GM18861 (cell line): Measurements from ENCODE around the gene ATF6.
"Not testable (repeated sequence)": the region's sequence is repeated elsewhere in the genome, so short reads cannot be mapped to it uniquely, and the experiment has no call there.

Experiments
- ATAC-seq: cut with Tn5 transposase; IDR thresholded peaks from one replicate; pipeline ENCODE4 v1.9.1; 2021; ENCODE audit not compliant: unreplicated experiment

ATF6 gene

DNA sequence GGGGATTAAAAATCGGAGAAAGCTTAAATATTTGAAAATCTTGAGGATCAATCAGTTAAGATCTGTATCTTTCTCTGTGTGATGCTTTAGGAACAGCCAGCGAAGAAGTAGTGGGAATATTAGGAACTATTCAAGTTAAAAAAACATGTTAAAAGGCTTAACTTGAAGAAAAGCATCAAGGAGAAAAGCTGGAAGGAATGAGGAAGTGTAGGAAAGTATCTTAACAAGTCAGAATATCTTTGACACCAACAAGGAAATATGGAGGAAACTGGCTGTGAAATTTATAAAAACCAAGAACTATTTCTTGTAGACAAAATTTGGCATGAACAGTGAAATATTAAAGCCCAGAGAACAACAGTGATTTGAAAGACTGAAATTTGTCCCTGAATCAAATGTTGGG is 60.4 kb downstream of the ATF6 start:
- ATAC-seq = no peak

DNA sequence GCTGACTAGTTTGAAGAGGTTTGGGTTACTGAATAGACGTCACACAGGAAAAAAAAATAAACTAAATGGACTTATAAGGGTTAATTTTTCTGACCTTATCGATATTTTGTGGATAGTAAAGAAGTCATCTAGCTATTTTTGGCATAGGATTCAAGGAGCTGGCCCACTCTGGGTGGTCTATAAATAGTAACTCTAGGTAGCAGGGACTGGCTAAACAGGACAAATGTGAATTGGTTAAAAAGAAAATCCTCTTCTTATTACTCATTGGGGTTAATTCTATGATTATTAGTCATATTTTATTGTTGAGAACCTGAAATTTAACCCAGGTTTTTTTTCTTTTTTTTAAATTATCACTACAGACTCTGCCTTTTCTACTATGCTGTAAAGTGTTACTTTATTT is 61.7 kb downstream of the ATF6 start:
- ATAC-seq = no peak

DNA sequence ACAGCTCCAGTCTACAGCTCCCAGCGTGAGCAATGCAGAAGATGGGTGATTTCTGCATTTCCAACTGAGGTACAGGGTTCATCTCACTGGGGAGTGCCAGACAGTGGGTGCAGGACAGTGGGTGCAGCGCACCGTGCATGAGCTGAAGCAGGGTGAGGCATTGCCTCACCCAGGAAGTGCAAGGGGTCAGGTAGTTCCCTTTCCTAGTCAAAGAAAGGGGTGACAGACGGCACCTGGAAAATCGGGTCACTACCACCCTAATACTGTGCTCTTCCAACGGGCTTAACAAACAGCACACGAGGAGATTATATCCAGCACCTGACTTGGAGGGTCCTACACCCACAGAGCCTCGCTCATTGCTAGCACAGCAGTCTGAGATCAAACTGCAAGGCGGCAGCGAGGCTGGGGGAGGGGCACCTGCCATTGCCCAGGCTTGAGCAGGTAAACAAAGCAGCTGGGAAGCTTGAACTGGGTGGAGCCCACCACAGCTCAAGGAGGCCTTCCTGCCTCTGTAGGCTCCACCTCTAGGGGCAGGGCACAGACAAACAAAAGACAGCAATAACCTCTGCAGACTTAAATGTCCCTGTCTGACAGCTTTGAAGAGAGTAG is 66.3 kb downstream of the ATF6 start:
- not testable (repeated sequence) for ATAC-seq

DNA sequence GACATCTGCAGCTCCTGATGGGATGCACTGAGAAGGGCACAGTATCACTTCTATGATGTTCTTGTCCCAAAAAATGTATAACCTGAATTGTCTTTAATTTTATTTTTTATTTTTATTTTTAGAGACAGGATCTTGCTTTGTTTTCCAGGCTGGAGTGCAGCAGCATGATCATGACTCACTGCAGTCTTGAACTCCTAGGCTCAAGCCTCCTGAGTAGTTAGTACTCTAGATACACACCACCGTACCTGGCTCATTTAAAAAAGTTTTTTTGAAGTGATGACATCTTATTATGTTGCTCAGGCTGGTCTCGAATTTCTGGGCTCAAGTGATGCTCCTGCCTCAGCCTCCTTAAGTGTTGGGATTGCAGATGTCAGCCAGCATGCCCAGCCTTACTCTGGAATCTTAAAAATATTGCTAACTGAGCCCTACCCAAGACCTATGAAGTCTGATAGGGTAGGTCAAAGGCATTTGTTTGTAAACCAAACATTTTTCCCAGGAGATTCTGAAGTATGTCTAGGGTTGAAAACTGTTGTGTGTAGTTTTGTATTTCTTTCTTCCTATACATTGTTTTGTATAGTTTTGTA is 68.9 kb downstream of the ATF6 start:
- no peak for ATAC-seq

DNA sequence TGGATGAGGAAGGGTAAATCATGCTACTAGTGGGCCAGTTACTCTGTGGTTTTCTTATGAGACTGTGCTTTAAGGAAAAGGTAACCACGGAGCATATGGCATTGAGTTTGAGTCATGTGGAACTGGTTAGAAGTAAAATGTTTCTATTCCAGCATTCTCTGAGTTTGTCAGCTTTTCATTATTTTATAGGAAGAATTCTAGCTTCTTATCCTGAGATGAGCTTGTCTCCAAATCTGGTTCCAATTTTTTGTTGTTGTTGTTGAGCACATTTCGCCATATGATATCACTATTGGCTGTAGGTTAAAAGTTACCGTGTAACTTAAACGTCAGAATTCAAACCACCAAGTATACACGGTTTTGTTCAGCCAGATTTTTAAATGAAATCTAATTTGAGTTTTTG is 69.9 kb downstream of the ATF6 start:
- ATAC-seq = no peak

DNA sequence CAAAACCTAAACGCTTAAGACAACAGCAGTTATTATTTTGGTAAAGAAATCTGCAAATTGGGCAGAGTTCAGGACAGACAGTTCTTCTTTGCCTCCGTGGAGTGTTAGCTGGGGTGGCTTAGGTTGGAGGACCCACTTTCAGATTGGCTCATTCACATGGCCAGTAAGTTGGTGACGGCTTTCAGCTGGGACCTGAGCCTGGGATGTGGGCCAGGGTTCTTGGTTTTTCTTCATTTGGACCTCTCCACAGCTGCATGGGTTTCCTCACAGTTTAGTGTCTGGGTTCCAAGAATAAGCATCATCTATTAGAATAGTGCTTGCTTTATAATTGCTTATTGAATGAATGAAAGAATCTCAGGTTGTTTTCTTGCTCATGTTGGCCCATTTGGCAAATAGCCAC is 72.2 kb downstream of the ATF6 start:
- no peak for ATAC-seq

DNA sequence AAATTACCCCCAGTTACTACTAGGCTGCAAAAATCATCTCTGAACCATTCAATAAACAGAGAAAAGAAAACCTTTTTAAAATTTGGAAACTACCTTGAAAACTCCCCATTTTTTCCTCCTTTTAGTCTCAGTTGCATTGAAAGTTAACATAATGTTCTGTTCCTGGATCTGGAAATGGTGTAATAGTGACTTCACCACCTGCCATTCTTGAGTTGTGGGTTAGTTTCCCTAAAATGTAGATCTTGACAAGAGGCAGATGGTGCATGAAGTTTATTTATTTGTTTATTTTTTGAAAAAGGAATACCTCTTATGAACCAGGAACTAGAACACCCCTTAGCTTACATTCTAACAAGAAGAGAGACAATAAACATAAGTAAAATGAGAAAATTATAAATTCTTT is 72.8 kb downstream of the ATF6 start:
- ATAC-seq = no peak

DNA sequence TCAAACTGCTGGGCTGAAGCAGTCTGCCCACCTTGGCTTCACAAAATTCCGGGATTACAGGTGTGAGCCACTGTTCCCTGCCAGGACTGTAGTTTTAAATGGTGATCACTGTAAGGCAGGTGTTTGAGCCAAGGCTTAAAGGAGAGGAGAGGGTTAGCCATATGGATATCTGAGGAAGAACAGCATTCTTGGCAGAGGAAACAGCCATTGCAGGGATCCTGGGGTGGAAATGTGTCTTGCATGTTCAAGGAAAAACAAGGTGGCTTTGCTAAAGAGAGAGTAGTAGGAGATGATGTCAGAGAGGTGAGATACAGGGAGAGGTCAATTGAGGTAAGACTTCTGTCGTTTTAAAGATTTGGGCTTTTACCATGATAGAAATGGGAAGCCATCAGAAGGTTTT is 73.5 kb downstream of the ATF6 start:
- ATAC-seq = no peak

DNA sequence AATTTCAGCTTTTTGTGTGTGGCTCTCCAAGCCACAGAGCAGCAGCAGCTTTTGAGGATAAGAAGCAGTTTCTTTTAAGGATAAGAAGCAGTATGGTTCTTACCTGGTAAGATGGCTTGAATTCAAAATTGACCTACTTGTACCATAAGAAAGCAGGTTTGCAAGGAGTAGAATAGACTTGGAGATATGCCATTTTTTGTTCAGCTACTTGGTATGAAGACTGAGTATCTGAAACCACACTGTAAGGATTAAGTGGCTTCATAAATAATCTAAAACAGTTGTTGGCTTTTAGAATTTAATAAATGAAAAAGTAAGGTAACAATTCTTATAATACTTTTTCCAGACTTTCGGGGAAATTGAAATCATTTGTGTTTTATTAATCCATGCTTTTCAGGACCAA is 74.2 kb downstream of the ATF6 start:
- no peak for ATAC-seq

DNA sequence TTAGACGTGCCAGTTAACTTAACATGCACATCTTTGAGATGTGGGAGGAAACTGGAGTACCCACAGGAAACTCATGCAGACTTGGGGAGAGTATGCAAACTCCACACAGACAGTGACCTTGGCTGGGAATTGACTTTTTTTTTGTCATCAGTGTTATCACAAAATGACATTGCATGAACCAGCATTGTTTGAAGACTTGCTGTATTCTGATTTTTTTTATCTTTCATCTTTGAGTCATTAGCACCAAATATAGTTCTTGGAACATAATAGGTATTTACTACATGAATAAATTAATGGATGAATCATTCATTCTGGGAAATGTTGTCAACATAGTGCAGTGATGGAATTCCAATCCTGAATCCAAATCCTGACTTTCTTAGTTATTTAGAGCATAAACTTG is 77.0 kb downstream of the ATF6 start:
- no peak for ATAC-seq

DNA sequence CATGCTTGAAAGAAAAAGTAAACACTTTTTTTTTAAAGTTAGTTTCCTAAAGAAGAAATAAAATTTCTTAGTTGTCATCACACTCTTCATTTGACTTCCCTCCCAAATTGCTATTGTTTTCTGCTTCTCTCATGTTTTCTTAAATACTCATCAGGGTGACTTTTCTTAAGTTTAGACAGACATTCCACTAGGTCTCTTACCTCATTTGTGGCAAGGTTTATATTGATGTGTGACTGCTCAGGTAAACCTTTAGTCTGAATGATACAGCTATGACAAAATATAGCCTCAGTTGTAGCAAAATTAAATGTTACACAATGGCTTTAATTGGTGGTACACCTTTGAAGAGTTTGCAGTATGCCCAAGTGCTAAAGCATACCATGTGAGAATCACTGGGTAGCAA is 78.6 kb downstream of the ATF6 start:
- ATAC-seq = no peak

DNA sequence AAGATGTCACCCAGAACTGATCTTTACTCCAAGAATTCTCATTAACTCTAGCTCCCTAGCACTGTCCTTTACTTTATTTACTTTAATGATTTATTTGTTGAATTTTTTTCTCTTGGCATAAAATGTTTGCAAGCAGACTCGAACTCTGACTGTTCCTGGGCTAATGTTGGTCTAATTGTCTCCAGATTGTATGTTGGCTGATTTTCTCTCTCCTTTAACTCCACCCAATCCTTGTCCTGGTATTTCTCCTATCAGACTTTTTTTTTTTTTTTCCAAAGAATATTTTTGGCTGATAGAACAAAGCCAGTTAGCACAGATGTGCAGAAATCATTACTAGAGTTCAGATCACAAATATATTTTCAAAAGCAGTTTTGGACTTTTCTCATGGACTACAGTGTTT is 82.6 kb downstream of the ATF6 start:
- ATAC-seq = no peak

DNA sequence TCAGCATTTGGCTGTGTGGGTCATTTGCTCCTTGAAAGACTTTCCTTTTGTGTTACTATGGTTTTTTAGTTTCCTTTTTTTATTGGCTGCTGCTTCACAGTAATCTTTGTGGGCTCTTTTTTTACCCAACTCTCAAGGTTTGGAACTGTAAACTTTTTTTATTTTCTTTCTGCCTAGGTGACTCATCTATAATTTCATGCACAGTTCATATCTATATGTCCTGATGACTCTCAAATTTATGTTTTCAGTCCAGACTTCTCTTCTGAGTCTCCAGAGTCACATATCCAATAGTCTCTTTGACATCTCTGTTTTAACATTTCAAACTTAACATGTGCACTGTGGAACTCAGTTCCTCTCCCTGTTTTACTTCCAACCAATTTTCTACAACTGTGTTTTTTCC is 83.4 kb downstream of the ATF6 start:
- no peak for ATAC-seq

DNA sequence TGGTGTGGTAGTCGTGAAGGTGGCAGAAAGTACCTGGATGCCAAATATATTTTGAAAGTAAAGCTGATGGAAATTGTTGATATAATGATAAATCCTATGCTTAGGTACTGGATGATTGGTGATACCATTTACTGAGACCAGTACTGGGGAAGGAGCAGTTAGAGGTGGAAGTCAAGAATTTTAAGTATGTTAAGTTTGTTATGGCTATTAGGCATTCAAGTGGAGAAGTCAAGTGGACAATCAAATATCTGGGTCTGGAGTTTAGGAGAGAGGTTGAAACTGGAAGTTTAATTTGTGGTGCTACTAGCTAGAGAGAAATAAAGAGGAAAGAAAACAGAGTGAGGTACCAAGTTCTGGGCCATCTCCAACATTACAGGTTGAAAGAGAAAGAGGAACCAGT is 89.1 kb downstream of the ATF6 start:
- ATAC-seq = no peak

DNA sequence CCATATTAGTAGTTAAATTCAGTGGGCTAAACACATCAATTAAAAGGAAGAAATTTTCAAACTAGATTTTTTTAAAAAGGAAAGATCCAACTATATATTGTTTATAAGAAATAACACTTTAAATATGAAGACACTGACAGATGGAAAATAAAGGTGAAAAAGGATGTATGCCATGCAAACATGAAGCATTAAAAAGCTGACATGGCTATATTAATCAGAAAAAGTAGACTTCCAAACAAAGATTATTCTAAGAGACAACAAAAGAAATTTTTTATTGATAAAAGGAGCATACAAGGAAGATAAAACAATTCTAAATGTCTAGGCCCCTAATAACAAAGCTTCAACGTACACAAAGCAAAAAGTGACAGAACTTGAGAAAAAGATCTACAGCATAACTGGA is 92.2 kb downstream of the ATF6 start:
- ATAC-seq = no peak

DNA sequence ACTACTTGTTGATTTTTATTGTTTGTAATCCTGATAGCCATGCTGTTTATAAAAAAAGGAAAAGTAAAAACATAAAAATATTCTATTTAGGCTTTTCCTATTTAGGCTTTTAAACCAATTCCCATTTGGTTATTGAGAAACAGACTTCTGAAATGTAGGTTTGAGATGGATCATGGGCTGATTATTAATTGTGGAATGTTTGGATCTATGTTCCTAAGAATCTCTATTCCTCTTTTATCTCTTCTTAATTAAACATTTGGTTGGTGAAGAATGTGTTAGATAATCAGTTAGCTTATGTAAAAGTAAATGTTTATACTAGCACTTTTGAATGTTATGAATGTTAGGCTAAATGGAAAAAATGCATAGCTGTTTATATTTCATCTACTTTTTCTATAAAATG is 97.4 kb downstream of the ATF6 start:
- ATAC-seq = no peak

DNA sequence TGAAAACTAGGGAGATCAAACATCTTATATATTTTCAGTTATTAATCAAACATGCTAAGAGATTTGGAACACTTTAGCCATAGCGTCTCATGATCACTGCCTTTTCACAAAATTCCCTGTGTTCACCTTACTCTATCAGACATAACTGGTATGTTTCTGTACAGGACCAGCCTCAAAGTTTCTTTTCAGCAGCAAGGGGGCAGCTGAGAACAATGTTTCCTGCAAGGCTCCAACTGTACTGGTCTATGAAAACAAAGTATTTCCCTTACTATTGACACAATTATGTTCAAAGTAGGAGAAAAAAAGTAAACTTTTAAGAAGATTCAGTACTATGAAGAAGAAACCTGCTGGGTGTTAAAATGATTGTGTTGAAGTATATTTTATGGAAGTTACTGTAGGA is 98.5 kb downstream of the ATF6 start:
- ATAC-seq = no peak

DNA sequence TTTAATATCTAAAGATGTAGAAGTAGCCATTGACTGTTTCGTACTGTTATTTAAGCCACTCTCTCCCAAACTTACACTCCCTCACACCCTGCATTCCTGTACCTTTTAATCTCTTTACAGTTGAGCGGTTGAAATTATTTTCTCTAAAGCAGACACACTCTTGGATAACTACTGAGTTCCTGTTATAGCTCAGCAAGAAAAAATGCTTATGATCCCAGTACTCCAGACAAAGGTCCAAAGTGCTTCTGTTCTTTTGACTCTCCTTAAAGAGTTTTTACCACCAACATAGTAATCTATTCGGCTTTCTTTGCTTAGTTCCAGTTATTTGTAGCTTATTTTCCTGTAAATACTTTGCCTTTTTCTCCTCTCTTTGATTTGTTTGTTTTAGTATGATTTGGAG is 100.1 kb downstream of the ATF6 start:
- ATAC-seq = no peak

DNA sequence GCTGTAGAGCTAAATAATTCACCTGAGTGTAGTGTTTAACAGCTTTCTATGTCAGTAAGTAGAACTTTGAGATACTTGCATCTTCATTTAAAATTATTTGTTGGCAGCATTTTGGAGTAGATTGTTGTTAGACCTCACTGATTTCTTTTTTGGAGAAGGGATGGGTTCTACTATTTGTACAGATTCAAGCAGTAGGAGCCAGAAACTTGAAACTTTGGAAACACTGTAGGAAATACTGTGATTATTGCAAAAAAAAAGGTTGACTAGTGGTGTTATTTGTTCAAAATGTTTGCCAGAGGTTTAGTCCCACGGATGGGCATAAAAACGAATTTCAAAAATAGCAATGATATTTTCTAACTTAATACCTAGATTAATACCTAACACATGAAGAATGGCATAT is 102.7 kb downstream of the ATF6 start:
- ATAC-seq = no peak

DNA sequence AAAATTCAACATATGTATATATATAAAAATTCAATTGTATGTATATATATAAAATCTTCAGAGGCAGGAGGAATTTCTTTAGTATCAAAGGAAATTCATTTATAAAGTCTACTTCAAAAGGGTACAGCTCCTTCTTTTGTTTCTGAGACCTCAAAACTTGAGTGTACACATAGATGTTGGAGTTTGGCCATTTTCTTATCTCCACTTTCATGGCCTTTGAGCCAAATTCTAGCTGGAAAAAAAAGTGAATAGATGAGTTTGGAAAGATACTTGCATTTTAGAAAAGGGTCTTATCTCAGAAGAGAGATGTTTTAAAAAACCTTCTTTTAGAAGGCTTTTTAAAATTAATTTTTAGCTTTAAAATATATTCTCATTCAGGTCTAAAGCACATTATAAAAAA is 103.2 kb downstream of the ATF6 start:
- no peak for ATAC-seq

DNA sequence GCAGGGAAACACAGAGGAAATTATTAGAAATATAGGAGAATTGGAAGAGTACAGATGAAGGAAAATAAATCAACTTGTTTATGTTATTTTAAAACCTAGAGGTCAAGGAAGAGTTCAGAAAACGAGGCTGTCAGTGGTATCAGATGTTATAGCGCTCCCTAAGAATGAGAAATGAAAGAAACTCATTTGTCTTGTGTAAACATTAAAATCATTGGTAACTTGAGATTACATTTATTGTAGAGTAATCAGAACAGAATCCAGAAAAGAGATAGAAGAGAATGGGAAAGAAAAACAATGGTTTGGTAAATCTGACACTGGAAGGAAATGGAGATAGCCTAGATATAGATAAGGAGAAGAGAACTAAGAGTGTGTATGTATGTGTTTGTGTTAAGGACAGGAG is 106.4 kb downstream of the ATF6 start:
- no peak for ATAC-seq

DNA sequence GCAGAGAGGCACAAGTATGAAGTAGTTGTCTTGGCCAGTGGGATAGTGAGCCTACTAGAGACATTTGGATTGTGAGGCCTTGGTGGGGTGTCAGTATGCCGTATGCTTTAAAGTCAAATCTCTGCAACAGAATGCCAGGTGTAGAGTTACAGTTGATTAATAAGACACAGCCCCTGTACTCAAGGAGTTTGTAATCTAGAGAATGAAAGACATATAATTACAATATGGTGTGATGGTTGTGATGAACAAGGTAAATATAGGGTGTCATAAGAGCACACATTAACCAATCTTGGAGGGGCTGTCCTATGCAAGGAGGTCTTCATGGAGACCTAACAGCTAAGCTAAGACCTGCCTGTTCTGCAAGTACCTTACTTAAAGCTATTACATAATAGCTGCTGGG is 113.1 kb downstream of the ATF6 start:
- no peak for ATAC-seq

DNA sequence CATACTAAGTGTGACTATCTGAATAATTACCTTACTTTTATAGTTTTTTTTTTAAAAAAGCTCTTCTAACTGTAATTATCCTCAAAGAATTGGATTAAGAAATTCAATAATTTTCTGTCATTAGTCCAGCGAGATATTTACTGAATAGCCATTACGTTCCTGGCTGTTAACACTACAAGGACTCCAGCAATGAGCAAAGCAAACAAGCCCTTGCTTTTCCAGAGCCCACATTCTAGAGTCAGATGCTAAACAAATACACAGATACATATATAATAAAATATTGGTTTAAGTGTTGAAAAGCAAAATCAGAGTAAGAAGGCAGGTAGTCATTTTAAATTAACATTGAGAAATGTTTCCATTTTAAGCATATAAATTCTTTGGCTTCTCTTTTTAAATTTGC is 118.4 kb downstream of the ATF6 start:
- no peak for ATAC-seq
